Chondrocyte (in vitro differentiated cells): ENCODE measurements around the gene GAR1. TPM values are rescaled to one million over a fixed set of nuclear protein-coding genes. Genes with fewer than 3 reads are reported as not detected.
A peak's percentile ranks its signal among the peaks of the same experiment; 100 is the strongest.

Experiments used
- DNase-seq: peaks from one replicate; pipeline ENCODE4 v3.0.0; 2021; ENCODE audit warnings: mixed read lengths, low spot score
- H3K27ac Mint-ChIP-seq: one replicate; pipeline ENCODE4 v1.8.0; 2021; ENCODE audit warnings: mild to moderate bottlenecking, moderate library complexity, mixed read lengths; ENCODE audit not compliant: unreplicated experiment
- H3K27me3 Mint-ChIP-seq: 2 replicates; pipeline ENCODE4 v1.8.0; 2021; ENCODE audit warnings: low read depth, mixed read lengths
- H3K36me3 Mint-ChIP-seq: 2 replicates; pipeline ENCODE4 v1.8.0; 2021; ENCODE audit warnings: low read depth, mixed read lengths
- H3K4me1 Mint-ChIP-seq: 2 replicates; pipeline ENCODE4 v1.8.0; 2021; ENCODE audit warnings: low read depth, mild to moderate bottlenecking, mixed read lengths
- H3K4me3 Mint-ChIP-seq: one replicate; pipeline ENCODE4 v1.8.0; 2021; ENCODE audit warnings: mild to moderate bottlenecking, moderate library complexity, mixed read lengths; ENCODE audit not compliant: unreplicated experiment
- H3K9me3 Mint-ChIP-seq: 2 replicates; pipeline ENCODE4 v1.8.0; 2021; ENCODE audit warnings: low read depth, mixed read lengths
- total RNA-seq: library from RNA; stranded (reverse); gene quantifications from 3 replicates; pipeline ENCODE4 v1.2.1, GENCODE V29; 2021
- TF ChIP-seq, protein P1 (sequence below): fragments of 200-600 bp; sonication (generic); IDR thresholded peaks from 2 replicates; pipeline ENCODE4 v1.5.0; 2021; ENCODE audit warnings: antibody characterized with exemption, mild to moderate bottlenecking, moderate library complexity

Gene GAR1
- total RNA-seq, 1 donor from 2014 or later: 18.5 TPM

DNA sequence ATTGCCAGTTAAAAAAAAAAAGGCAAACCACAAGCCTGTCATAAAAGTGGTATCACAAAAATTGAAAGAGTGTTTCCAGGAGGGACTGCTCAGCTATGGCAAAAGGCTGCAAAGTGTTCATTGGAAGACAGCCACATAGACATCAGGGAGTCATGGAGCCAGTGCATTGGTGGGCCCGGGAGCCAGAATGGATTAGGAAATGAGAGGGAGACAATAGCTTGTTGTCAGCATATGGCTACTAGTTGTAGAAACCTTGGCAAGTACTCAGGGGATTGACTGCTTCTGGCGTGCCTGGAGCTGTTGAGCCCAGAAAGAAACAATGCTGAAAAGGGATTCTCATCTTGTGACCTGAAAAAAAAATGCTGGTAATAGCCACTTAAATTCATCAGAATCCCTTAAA is 5.0 kb downstream of the GAR1 start:
- Mint-ChIP-seq H3K36me3 (peaks cover 12% of the 10 kb centered on the region), H3K4me1 (peaks cover 28% of the 10 kb centered on the region)
- no peak for DNase-seq

DNA sequence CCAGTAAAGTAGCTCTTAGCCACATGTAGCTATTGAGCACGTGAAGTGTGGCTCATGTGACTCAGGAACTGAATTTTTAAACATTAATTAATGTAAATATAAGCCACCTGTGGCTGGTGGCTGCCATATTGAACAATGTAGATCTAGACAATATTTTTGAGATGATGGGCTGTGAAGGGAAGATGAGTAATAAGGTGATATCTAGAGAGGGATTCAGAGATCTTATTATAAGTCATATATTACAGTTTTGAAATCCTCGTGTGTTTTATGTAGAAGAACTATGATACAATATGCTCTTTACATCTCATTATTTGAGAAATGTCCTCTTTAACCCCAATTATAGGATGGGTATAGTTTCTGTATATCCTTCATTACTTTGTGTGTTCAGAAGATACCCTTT is 5.6 kb downstream of the GAR1 start:
- Mint-ChIP-seq H3K4me1 (peaks cover 22% of the 10 kb centered on the region), H3K27me3 (no peaks in the 10 kb centered on the region), H3K4me3 (no peak overlapping the region), H3K36me3 (peaks cover 12% of the 10 kb centered on the region), H3K27ac (no peak overlapping the region), H3K9me3 (no peaks in the 10 kb centered on the region)
- TF ChIP-seq, protein P1, sequence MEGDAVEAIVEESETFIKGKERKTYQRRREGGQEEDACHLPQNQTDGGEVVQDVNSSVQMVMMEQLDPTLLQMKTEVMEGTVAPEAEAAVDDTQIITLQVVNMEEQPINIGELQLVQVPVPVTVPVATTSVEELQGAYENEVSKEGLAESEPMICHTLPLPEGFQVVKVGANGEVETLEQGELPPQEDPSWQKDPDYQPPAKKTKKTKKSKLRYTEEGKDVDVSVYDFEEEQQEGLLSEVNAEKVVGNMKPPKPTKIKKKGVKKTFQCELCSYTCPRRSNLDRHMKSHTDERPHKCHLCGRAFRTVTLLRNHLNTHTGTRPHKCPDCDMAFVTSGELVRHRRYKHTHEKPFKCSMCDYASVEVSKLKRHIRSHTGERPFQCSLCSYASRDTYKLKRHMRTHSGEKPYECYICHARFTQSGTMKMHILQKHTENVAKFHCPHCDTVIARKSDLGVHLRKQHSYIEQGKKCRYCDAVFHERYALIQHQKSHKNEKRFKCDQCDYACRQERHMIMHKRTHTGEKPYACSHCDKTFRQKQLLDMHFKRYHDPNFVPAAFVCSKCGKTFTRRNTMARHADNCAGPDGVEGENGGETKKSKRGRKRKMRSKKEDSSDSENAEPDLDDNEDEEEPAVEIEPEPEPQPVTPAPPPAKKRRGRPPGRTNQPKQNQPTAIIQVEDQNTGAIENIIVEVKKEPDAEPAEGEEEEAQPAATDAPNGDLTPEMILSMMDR: no peak
- no peak for DNase-seq

More for the DNA sequence above, 5.0 kb downstream of the GAR1 start:
- no peak overlapping the region for H3K4me3 Mint-ChIP-seq
- TF ChIP-seq, protein P1: no peak
- no peak overlapping the region for H3K27ac Mint-ChIP-seq
- no peaks in the 10 kb centered on the region for H3K27me3 Mint-ChIP-seq
- no peaks in the 10 kb centered on the region for H3K9me3 Mint-ChIP-seq

DNA sequence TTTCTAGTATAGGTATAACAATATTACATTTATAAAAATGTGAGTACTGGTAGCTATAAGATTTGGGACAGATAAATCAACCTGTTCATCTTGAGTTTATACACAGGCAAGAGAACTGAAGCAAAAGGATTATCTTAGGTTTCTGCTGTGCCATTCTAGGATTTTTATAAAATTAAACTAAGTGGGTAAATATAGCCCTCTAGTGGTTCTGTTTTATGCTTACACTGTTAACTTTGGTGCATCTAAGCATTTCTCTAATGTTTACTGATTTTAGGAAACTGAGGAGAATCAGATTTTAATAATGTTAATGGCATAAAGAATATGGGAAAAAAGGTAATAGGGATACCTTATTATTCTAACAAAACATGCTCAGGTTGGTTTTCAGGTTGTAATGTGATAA is 11.2 kb downstream of the GAR1 start:
- TF ChIP-seq, protein P1: peak; percentile 85
- H3K36me3 Mint-ChIP-seq: peaks cover 5% of the 10 kb centered on the region
- H3K27me3 Mint-ChIP-seq: no peaks in the 10 kb centered on the region
- H3K9me3 Mint-ChIP-seq: no peaks in the 10 kb centered on the region
- H3K27ac Mint-ChIP-seq: no peak overlapping the region
- no peak for DNase-seq
- H3K4me3 Mint-ChIP-seq: no peak overlapping the region
- no peaks in the 10 kb centered on the region for H3K4me1 Mint-ChIP-seq

DNA sequence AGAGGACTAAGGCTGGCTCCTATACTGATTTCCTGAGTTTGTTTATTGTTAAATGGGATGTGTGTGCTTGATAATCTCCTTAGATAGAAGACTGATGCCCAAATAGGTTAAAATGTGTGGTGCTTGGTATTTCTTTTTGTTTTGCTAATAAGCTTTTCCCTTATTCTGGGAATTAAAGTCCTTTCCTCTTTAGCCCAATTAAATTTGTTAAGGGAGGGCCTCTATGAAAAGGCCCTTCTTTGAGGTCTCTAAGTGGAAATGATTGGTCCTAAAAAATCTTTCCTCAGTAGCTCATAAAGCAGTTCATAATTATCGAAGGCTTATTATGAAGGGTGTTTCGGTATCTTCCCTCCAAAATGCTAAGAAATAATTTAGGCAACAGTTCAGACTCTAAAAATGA is 12.1 kb downstream of the GAR1 start, which contains the start of gene RRH:
Gene RRH, plus strand, starts transcription at position 301 of the 400 bp plus-strand sequence. Its CDS starts 56 bp downstream, at position 357.
- H3K4me3 Mint-ChIP-seq: no peak within 1 kb of the TSS
- peaks cover 5% of the 10 kb centered on the region for H3K36me3 Mint-ChIP-seq
- H3K4me1 Mint-ChIP-seq: no peaks in the 10 kb centered on the region
- no peaks in the 10 kb centered on the region for H3K27me3 Mint-ChIP-seq
- DNase-seq: no peak
- TF ChIP-seq, protein P1: no peak
- H3K27ac Mint-ChIP-seq: no peak within 1 kb of the TSS
- H3K9me3 Mint-ChIP-seq: no peaks in the 10 kb centered on the region

GRCh38 chr4:109833756-109834155 is 18.2 kb downstream of the GAR1 start:
- no peaks in the 10 kb centered on the region for H3K27me3 Mint-ChIP-seq
- H3K4me1 Mint-ChIP-seq: no peaks in the 10 kb centered on the region
- H3K27ac Mint-ChIP-seq: no peak overlapping the region
- H3K4me3 Mint-ChIP-seq: no peak overlapping the region
- no peak for DNase-seq
- H3K36me3 Mint-ChIP-seq: no peaks in the 10 kb centered on the region
- H3K9me3 Mint-ChIP-seq: no peaks in the 10 kb centered on the region
- TF ChIP-seq, protein P1: no peak
